22Rv1 (cell line): ENCODE measurements around the gene LIN28A.

Experiments
- H3K27ac ChIP-seq: fragments of 450-650 bp; 2 replicates; pipeline ENCODE4 v1.5.1; 2017
- ZFX ChIP-seq: fragments of 450-650 bp; IDR thresholded peaks from 2 replicates; pipeline ENCODE4 v1.6.1; 2017; ENCODE audit warnings: antibody characterized with exemption, borderline replicate concordance
- TF ChIP-seq, protein P1 (sequence below): fragments of 450-650 bp; IDR thresholded peaks from 2 replicates; pipeline ENCODE4 v1.5.1; 2017; ENCODE audit warnings: mild to moderate bottlenecking

The LIN28A gene

DNA sequence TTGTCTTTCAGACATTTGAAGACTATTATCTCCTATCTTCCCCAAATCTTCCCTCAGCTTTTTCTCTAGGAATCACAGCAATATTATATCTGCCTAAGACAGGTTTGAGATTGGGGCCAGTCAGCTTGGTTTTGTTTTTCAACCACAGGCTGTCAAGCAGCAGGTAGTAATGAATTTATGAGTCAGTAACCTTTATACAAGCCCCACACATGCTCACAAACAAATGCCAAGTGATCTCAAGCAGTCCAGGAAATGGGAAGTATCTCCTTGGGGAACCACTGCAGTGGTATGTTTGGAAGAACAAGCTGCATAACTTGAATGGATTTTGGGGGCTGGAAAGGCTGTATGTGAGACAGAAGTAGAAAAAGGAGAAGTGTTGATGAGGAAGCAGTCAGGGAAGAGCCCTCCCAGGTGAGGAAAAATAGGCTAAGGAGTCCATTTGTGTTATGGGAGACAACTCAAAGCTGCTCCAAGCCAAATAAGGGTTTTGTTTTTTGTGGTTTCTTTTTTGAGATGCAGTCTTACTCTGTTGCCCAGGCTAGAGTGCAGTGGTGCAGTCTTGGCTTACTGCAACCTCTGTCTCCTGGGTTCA is 23.6 kb downstream of the LIN28A start:
- H3K27ac ChIP-seq = no peak overlapping the region
- TF ChIP-seq, protein P1, sequence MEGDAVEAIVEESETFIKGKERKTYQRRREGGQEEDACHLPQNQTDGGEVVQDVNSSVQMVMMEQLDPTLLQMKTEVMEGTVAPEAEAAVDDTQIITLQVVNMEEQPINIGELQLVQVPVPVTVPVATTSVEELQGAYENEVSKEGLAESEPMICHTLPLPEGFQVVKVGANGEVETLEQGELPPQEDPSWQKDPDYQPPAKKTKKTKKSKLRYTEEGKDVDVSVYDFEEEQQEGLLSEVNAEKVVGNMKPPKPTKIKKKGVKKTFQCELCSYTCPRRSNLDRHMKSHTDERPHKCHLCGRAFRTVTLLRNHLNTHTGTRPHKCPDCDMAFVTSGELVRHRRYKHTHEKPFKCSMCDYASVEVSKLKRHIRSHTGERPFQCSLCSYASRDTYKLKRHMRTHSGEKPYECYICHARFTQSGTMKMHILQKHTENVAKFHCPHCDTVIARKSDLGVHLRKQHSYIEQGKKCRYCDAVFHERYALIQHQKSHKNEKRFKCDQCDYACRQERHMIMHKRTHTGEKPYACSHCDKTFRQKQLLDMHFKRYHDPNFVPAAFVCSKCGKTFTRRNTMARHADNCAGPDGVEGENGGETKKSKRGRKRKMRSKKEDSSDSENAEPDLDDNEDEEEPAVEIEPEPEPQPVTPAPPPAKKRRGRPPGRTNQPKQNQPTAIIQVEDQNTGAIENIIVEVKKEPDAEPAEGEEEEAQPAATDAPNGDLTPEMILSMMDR = no peak
- no peak for TF ChIP-seq ZFX

GRCh38 chr1:26438041-26438440 is 27.4 kb downstream of the LIN28A start:
- TF ChIP-seq, protein P1 = no peak
- no peak for TF ChIP-seq ZFX
- H3K27ac ChIP-seq = no peak overlapping the region

DNA sequence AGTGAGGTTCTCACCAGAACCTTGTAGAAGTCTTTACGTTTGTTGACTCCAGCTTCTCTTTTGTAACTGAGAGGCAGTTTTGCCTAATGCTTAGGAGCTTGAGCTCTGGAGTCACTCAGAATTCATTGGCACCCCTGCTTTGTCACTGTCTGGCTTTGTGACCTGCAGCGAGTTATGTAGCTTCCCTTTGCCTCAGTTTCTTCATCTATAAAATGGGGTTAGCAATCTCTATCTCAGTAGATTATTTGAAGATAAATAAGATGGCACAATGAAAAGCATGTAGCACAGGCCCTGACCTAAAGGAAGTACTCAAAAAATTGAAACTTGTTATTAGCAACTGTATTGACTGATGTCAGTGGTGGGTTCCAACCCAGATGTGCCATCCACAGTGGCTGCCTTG is 29.6 kb downstream of the LIN28A start:
- no peak for TF ChIP-seq ZFX
- TF ChIP-seq, protein P1 = no peak

GRCh38 chr1:26449868-26450267 is 39.3 kb downstream of the LIN28A start:
- no peak overlapping the region for H3K27ac ChIP-seq

More for the DNA sequence above, 29.6 kb downstream of the LIN28A start:
- peak overlapping the region; percentile 62 for H3K27ac ChIP-seq

GRCh38 chr1:26450908-26451307 is 40.3 kb downstream of the LIN28A start:
- no peak overlapping the region for H3K27ac ChIP-seq
- TF ChIP-seq, protein P1 = no peak
- no peak for TF ChIP-seq ZFX

More at GRCh38 chr1:26449868-26450267, 39.3 kb downstream of the LIN28A start:
- no peak for TF ChIP-seq ZFX
- TF ChIP-seq, protein P1 = no peak

DNA sequence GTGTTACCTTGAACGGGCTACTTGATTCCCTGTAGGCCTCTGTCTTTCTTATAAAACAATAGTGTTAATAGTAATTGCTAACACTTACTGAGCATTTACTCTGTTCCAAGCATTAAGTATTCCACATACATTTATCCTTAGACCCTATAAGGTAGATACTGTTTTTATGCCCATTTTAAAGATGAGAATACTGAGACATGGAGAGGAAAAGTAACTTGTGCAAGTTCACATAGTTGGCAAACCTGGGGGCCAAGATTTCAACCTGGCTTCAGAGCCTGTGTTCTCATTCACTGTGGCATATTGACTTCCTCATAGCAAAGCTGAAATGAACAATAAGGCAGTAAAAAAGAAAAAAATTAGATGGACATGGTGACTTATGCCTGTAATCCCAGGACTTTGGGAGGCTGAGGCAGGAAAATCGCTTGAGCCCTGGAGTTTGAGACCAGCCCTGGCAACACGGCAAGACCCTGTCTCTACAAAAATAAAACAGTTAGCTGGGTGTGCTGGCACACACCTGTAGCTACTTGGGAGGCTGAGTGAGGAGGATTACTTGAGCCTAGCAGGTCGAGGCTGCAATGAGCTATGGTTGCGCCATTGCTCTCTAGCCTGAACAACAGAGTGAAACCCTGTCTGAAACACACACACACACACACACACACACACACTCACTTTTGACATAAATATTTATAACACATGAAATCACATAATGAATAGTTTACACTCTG is 42.0 kb downstream of the LIN28A start:
- no peak overlapping the region for H3K27ac ChIP-seq
- TF ChIP-seq, protein P1 = no peak
- TF ChIP-seq ZFX = no peak

GRCh38 chr1:26459148-26459547 is 48.5 kb downstream of the LIN28A start:
- H3K27ac ChIP-seq = no peak overlapping the region; the same call in 1 of the 2 replicates
- TF ChIP-seq ZFX = no peak
- TF ChIP-seq, protein P1 = no peak
